K562 (cell line): ENCODE results near the gene PDZK1IP1. TPM values are rescaled to one million over a fixed set of nuclear protein-coding genes. Genes with fewer than 3 reads are reported as not detected.

Source experiments
- ATAC-seq: fragments of 200-7000 bp; cut with Tn5 transposase; 3 replicates; pipeline ENCODE4 v1.9.1; 2020; ENCODE audit warnings: moderate library complexity
- BruUV-seq: library from RNA; stranded (reverse); fragments of 400-500 nt; replicated peaks from 2 replicates; lab custom pipeline; 2021; lab: Mats Ljungman, UMichigan
- CTCF ChIA-PET: fragments of 300-600 bp; formaldehyde crosslinking; extraction: SDS; loops from one replicate; lab custom pipeline; 2021; ENCODE audit warnings: low intra/inter-chr PET ratio; lab: Yijun Ruan, JAX
- POLR2A ChIA-PET: fragments of 300-600, 350-650 bp; sonication (Branson Sonifier 250); formaldehyde crosslinking; extraction: SDS; loops from one replicate; lab custom pipeline; 2021; ENCODE audit warnings: antibody characterized with exemption, inconsistent platforms; lab: Yijun Ruan, JAX
- DNase-seq, 4 experiments: peaks; one replicate each; pipeline versions ENCODE4 v3.0.0 to v3.0.0-alpha.2; 2011 to 2018; ENCODE audit warnings: low spot score in 3 of 4, mixed read lengths in 3 of 4; ENCODE audit errors: extremely low read depth in 1 of 4
- FAIRE-seq: peaks from 2 replicates; lab custom pipeline; 2011; peaks lifted over from hg19 to GRCh38; lab: Jason Lieb, UNC
- H2AFZ ChIP-seq: 2 replicates; pipeline ENCODE4 v1.6.0; 2011; ENCODE audit warnings: low read depth, low read length, control low read depth, inconsistent platforms
- H3K27ac ChIP-seq: fragments of 200-600 bp; 3 replicates; pipeline ENCODE4 v1.8.0; 2011; ENCODE audit warnings: low read depth, mild to moderate bottlenecking, control low read depth, inconsistent platforms, low read length, moderate library complexity, mixed read lengths; ENCODE audit errors: extremely low read depth
- H3K27me3 ChIP-seq, 2 experiments: fragments of 300-600 bp in 1 of 2; 2 replicates in 1 of 2; 3 replicates in 1 of 2; pipeline versions ENCODE4 v1.6.0 to v1.8.0; 2011; ENCODE audit warnings: inconsistent platforms in 2 of 2, low read length in 2 of 2, mild to moderate bottlenecking in 1 of 2, mixed read lengths in 1 of 2, moderate library complexity in 1 of 2; ENCODE audit not compliant: control insufficient read depth in 2 of 2, insufficient read depth in 2 of 2
- H3K36me3 ChIP-seq: fragments of 300-600 bp; 3 replicates; pipeline ENCODE4 v1.8.0; 2011; ENCODE audit warnings: mild to moderate bottlenecking, low read length, inconsistent platforms; ENCODE audit not compliant: control insufficient read depth, insufficient read depth
- H3K4me1 ChIP-seq, 2 experiments: fragments of 200-600 bp in 1 of 2; replicated peaks in 1 of 2; 2 replicates in 1 of 2; 3 replicates in 1 of 2; pipeline versions ENCODE4 v1.5.1 to v1.8.0; 2011; ENCODE audit warnings: inconsistent platforms in 2 of 2, low read length in 2 of 2, mild to moderate bottlenecking in 1 of 2, mixed read lengths in 1 of 2, moderate library complexity in 1 of 2; ENCODE audit not compliant: control insufficient read depth in 2 of 2, insufficient read depth in 2 of 2
- H3K4me2 ChIP-seq: 2 replicates; pipeline ENCODE4 v1.6.1; 2011; ENCODE audit warnings: low read length, control low read depth, inconsistent platforms, mixed read lengths; ENCODE audit not compliant: insufficient read depth
- H3K4me3 ChIP-seq: fragments of 200-600 bp; sonication (generic), shearing (Covaris generic); 2 replicates; pipeline ENCODE4 v1.5.1; 2016; ENCODE audit warnings: control low read depth, inconsistent platforms
- H3K79me2 ChIP-seq: fragments of 200-600 bp; 3 replicates; pipeline ENCODE4 v1.8.0; 2011; ENCODE audit warnings: low read length, inconsistent platforms; ENCODE audit not compliant: control insufficient read depth, insufficient read depth
- H3K9ac ChIP-seq, 2 experiments: 2 replicates each; pipeline versions ENCODE4 v1.6.0 to v1.6.1; 2011; ENCODE audit warnings: low read depth in 2 of 2, low read length in 2 of 2, control low read depth in 1 of 2, inconsistent platforms in 1 of 2, mild to moderate bottlenecking in 1 of 2, mixed read lengths in 1 of 2; ENCODE audit not compliant: insufficient read depth in 1 of 2
- H3K9me1 ChIP-seq: one replicate; pipeline ENCODE4 v1.6.0; 2011; ENCODE audit warnings: inconsistent platforms, mild to moderate bottlenecking, low read length, moderate library complexity; ENCODE audit not compliant: control insufficient read depth, insufficient read depth
- H3K9me3 ChIP-seq: replicated peaks from 2 replicates; pipeline ENCODE4 v1.5.1; 2011; ENCODE audit warnings: low read depth, low read length, inconsistent platforms; ENCODE audit not compliant: control insufficient read depth, insufficient read depth
- H4K20me1 ChIP-seq: replicated peaks from 2 replicates; pipeline ENCODE4 v1.6.1; 2011; ENCODE audit warnings: low read length, inconsistent platforms, mixed read lengths; ENCODE audit not compliant: control insufficient read depth, insufficient read depth
- ARHGAP35 ChIP-seq: fragments of 450-650 bp; IDR thresholded peaks from 2 replicates; pipeline ENCODE4 v1.6.1; 2018; ENCODE audit not compliant: partially characterized antibody
- ASH1L ChIP-seq: fragments of 450-650 bp; IDR thresholded peaks from 2 replicates; pipeline ENCODE4 v1.6.1; 2018; ENCODE audit warnings: borderline replicate concordance, mild to moderate bottlenecking, low read depth; ENCODE audit not compliant: partially characterized antibody
- CBX2 ChIP-seq: fragments of 200-600 bp; sonication (generic); IDR thresholded peaks from one replicate; pipeline ENCODE4 v1.6.1; 2012; ENCODE audit warnings: mild to moderate bottlenecking, low read length, inconsistent platforms; ENCODE audit not compliant: insufficient read depth, poor library complexity, severe bottlenecking
- ETV1 ChIP-seq: fragments of 450-650 bp; conservative IDR thresholded peaks from 2 replicates; pipeline ENCODE4 v1.6.1; 2016; ENCODE audit warnings: missing genetic modification characterization, control low read depth, low read depth, missing compliant biosample characterization
- FOXK2 ChIP-seq, 2 experiments: fragments of 450-650 bp; IDR thresholded peaks in 1 of 2; conservative IDR thresholded peaks in 1 of 2; 2 replicates each; pipeline ENCODE4 v1.6.1; 2016; ENCODE audit warnings: low read depth in 2 of 2, mild to moderate bottlenecking in 1 of 2
- HDAC8 ChIP-seq: fragments of 450-650 bp; IDR thresholded peaks from 2 replicates; pipeline ENCODE4 v1.6.1; 2016; ENCODE audit warnings: mild to moderate bottlenecking, missing genetic modification characterization, moderate library complexity, missing compliant biosample characterization
- JUNB ChIP-seq: fragments of 450-650 bp; formaldehyde crosslinking; conservative IDR thresholded peaks from 2 replicates; pipeline ENCODE4 v1.4.0; 2020; ENCODE audit warnings: mild to moderate bottlenecking
- MTF1 ChIP-seq: fragments of 250-450 bp; sonication (Bioruptor Pico); IDR thresholded peaks from 2 replicates; pipeline ENCODE4 v1.9.0; 2021; ENCODE audit warnings: moderate library complexity, mild to moderate bottlenecking, inconsistent platforms, borderline replicate concordance
- RBFOX2 ChIP-seq: fragments of 200-400 bp; formaldehyde crosslinking; IDR thresholded peaks from 2 replicates; pipeline ENCODE4 v1.6.1; 2017; ENCODE audit warnings: low read depth, mild to moderate bottlenecking, low read length, moderate library complexity
- RFX7 ChIP-seq: fragments of 250-450 bp; sonication (Bioruptor Pico); IDR thresholded peaks from 2 replicates; pipeline ENCODE4 v1.5.1; 2021; ENCODE audit warnings: mild to moderate bottlenecking
- SMAD1 ChIP-seq: fragments of 150-350 bp; IDR thresholded peaks from 2 replicates; pipeline ENCODE4 v1.6.1; 2014; ENCODE audit warnings: low read length, low read depth; ENCODE audit not compliant: partially characterized antibody
- TBP ChIP-seq: optimal IDR thresholded peaks from 2 replicates; pipeline ENCODE3; 2011; ENCODE audit warnings: low read depth, low read length, improper control_type of control experiment
- THRA ChIP-seq: fragments of 450-650 bp; IDR thresholded peaks from 2 replicates; pipeline ENCODE4 v1.6.1; 2017; ENCODE audit warnings: mild to moderate bottlenecking, moderate library complexity
- THRAP3 ChIP-seq: fragments of 450-650 bp; IDR thresholded peaks from 2 replicates; pipeline ENCODE4 v1.6.1; 2016; ENCODE audit warnings: mild to moderate bottlenecking, inconsistent platforms, borderline replicate concordance
- ZC3H8 ChIP-seq: fragments of 450-650 bp; IDR thresholded peaks from 2 replicates; pipeline ENCODE4 v1.6.1; 2017
- ZNF134 ChIP-seq: fragments of 250-450 bp; sonication (Bioruptor Pico); conservative IDR thresholded peaks from 2 replicates; pipeline ENCODE4 v1.4.0; 2020
- ZNF165 ChIP-seq: fragments of 250-450 bp; sonication (Bioruptor Pico); IDR thresholded peaks from 2 replicates; pipeline ENCODE4 v1.4.0; 2020; ENCODE audit warnings: borderline replicate concordance
- ZZZ3 ChIP-seq: fragments of 450-650 bp; IDR thresholded peaks from 2 replicates; pipeline ENCODE4 v1.6.1; 2016; ENCODE audit warnings: antibody characterized with exemption, mild to moderate bottlenecking, moderate library complexity
- WGBS: fragments of 100-300 bp; shearing (Covaris generic); methylation state at CpG from one replicate; pipeline ENCODE4 v1.1.6; 2016; ENCODE audit warnings: low coverage, mixed read lengths; ENCODE audit not compliant: insufficient coverage; ENCODE audit errors: missing lambda C conversion rate; 5-methylcytosine and 5-hydroxymethylcytosine counted together
- in situ Hi-C: fragments of 300-500 bp; cut with MboI; formaldehyde crosslinking; loops from 4 replicates; pipeline ENCODE4 v1.15.0; 2018; ENCODE audit warnings: inconsistent platforms, mixed read lengths
- intact Hi-C: fragments of 100-400 bp; cut with micrococcal nuclease; formaldehyde crosslinking; loops from 2 replicates; pipeline ENCODE4 v1.14.2; 2022
- polyA plus RNA-seq, 8 experiments: library from polyadenylated mRNA; depleted of rRNA in 4 of 8; stranded (reverse) in 5 of 8; unstranded in 3 of 8; fragments of >200 nt; fragmentation: Nextera tagmentation in 2 of 8; fragmentation: Illumina TruSeq in 1 of 8; extraction: Ambion mirVana in 2 of 8; extraction: Trizol in 1 of 8; gene quantifications; 2 replicates each; pipeline versions ENCODE4 v1.2.1 to v1.2.3, GENCODE V29; 2011 to 2014; ENCODE audit warnings: inconsistent platforms in 1 of 8, missing spikeins in 1 of 8
- total RNA-seq, 7 experiments: library from RNA; depleted of rRNA in 6 of 7; stranded (reverse); fragments of >200 nt in 6 of 7; fragmentation: Illumina TruSeq in 2 of 7; extraction: Trizol in 2 of 7; gene quantifications; 2 replicates each; pipeline versions ENCODE4 v1.2.1 to v1.2.3, GENCODE V29; 2011 to 2021; ENCODE audit warnings: low replicate concordance in 1 of 7
- TF ChIP-seq, protein P1 (sequence below): fragments of 250-450 bp; sonication (Bioruptor Pico); IDR thresholded peaks from 2 replicates; pipeline ENCODE4 v1.5.0; 2021

Gene PDZK1IP1
- total and polyA plus RNA-seq, 9 of the 15 experiments (the other 6 are each of a cell fraction or from before 2014, with no cell fraction given) = 0.17 to 0.68 (median 0.53) TPM; not detected in 2

DNA sequence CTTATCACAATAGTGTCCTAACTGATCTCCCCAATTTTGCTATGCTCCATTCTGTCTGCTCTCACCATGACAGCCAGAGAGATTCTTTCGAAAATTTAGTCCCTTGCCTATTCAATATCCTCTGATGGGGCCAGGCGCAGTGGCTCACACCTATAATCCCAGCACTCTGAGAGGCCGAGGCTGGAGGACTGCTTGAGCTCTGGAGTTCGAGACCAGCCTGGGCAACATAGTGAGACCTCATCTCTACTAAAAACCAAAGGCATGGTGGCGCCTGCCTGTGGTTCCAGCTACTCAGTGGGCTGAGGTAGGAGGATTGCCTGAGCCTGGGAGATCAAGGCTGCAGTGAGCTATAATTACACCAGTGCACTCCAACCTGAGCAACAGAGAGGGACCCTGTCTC lies 16.1 kb upstream of the PDZK1IP1 start:
- peaks cover 2% of the 10 kb centered on the region for H3K9me1 ChIP-seq
- no peaks in the 10 kb centered on the region for H3K9me3 ChIP-seq
- H3K79me2 ChIP-seq = no peaks in the 10 kb centered on the region
- intact Hi-C loops (no loop called here), in situ Hi-C loops (no loop called here)
- H3K36me3 ChIP-seq = peaks cover 13% of the 10 kb centered on the region; the same call in 2 of the 3 replicates
- FAIRE-seq = no peak
- no peak for ATAC-seq
- ChIA-PET CTCF (no interaction called here), POLR2A (interaction anchor here (0.7 to 1.9 kb wide), 3 partner anchors 9 to 21 kb away, joined by 3 to 10 read pairs (median 5); no protein-coding TSS in a partner anchor)
- no peaks in the 10 kb centered on the region for H3K27me3 ChIP-seq
- H3K4me3 ChIP-seq = no peak overlapping the region
- TF ChIP-seq THRA (no peak), HDAC8 (tag) (no peak), THRAP3 (no peak), ASH1L (no peak), JUNB (CRISPR knock-in tag) (no peak), ETV1 (tag) (no peak), CBX2 (no peak), SMAD1 (no peak), FOXK2 (conservative IDR thresholded peaks at IDR 0.05 in 1 of 2, IDR thresholded peaks at IDR 0.05 in 1 of 2; ENCODE audit: low read depth in 2 of 2) (no peak), ZC3H8 (no peak), ARHGAP35 (no peak), ZNF134 (CRISPR knock-in tag) (no peak), ZNF165 (CRISPR knock-in tag) (no peak), TBP (no peak), RBFOX2 (no peak), RFX7 (CRISPR knock-in tag) (no peak), MTF1 (CRISPR knock-in tag) (no peak), ZZZ3 (no peak)
- TF ChIP-seq, protein P1, sequence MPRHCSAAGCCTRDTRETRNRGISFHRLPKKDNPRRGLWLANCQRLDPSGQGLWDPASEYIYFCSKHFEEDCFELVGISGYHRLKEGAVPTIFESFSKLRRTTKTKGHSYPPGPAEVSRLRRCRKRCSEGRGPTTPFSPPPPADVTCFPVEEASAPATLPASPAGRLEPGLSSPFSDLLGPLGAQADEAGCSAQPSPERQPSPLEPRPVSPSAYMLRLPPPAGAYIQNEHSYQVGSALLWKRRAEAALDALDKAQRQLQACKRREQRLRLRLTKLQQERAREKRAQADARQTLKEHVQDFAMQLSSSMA = no peak
- 74% methylated on average over 5 of the region's 5 CpGs for WGBS
- no peak overlapping the region for H2AFZ ChIP-seq
- H3K4me2 ChIP-seq = no peak overlapping the region
- no peak for DNase-seq
- H3K9ac ChIP-seq = no peak overlapping the region
- BruUV-seq = no TSS peak
- no peaks in the 10 kb centered on the region for H4K20me1 ChIP-seq
- H3K4me1 ChIP-seq = peaks cover 6 to 13% of the 10 kb centered on the region in 2 experiments; a peak in 4 of 5 replicates
- H3K27ac ChIP-seq = no peak overlapping the region
